CD14-positive monocyte (primary cell): Measurements from ENCODE around the gene IQSEC3. TPM values are rescaled to one million over a fixed set of nuclear protein-coding genes. Genes with fewer than 3 reads are reported as not detected.

ENCODE experiments used
- DNase-seq, 3 donors: peaks; one replicate each; pipeline ENCODE4 v3.0.0-alpha.2; 2011 to 2022
- H2AFZ ChIP-seq: 2 replicates; pipeline ENCODE4 v1.6.0; 2012; ENCODE audit warnings: mild to moderate bottlenecking, low read depth, low read length, inconsistent platforms; ENCODE audit not compliant: insufficient read depth, poor library complexity, severe bottlenecking
- H3K27ac ChIP-seq, 2 donors: 1 replicate in 1 of 2; 2 replicates in 1 of 2; pipeline ENCODE4 v1.5.1; 2012 to 2013; ENCODE audit warnings: low read length in 2 of 2, control low read depth in 1 of 2, inconsistent platforms in 1 of 2, low read depth in 1 of 2, mild to moderate bottlenecking in 1 of 2
- H3K27me3 ChIP-seq, 2 donors: one replicate each; pipeline versions ENCODE4 v1.6.0 to v1.6.1; 2011 to 2013; ENCODE audit warnings: low read length in 2 of 2; ENCODE audit not compliant: control insufficient read depth in 2 of 2, insufficient read depth in 2 of 2
- H3K36me3 ChIP-seq, 2 donors: replicated peaks in 1 of 2; 1 replicate in 1 of 2; 2 replicates in 1 of 2; pipeline versions ENCODE4 v1.5.1 to v1.6.1; 2012 to 2013; ENCODE audit warnings: low read length in 2 of 2, control low read depth in 1 of 2, inconsistent platforms in 1 of 2, mild to moderate bottlenecking in 1 of 2; ENCODE audit not compliant: insufficient read depth in 2 of 2, control insufficient read depth in 1 of 2
- H3K4me1 ChIP-seq, 2 donors: 1 replicate in 1 of 2; 2 replicates in 1 of 2; pipeline versions ENCODE4 v1.5.1 to v1.6.1; 2012 to 2013; ENCODE audit warnings: low read length in 2 of 2, control low read depth in 1 of 2, inconsistent platforms in 1 of 2, mild to moderate bottlenecking in 1 of 2, moderate library complexity in 1 of 2; ENCODE audit not compliant: insufficient read depth in 2 of 2, control insufficient read depth in 1 of 2
- H3K4me2 ChIP-seq: replicated peaks from 2 replicates; pipeline ENCODE3; 2012; ENCODE audit warnings: low read length, moderate library complexity, mild to moderate bottlenecking; ENCODE audit not compliant: poor library complexity, severe bottlenecking; ENCODE audit errors: extremely low read depth
- H3K4me3 ChIP-seq, 3 experiments: fragments of 200-600 bp in 1 of 3; sonication (generic) in 1 of 3; replicated peaks in 1 of 3; 1 replicate in 2 of 3; 2 replicates in 1 of 3; pipeline ENCODE4 v1.5.1; 2011 to 2013; ENCODE audit warnings: low read length in 3 of 3, mild to moderate bottlenecking in 3 of 3, control low read depth in 2 of 3, low read depth in 2 of 3, inconsistent platforms in 1 of 3, moderate library complexity in 1 of 3
- H3K79me2 ChIP-seq: 2 replicates; pipeline ENCODE4 v1.6.0; 2012; ENCODE audit warnings: mild to moderate bottlenecking, control low read depth, inconsistent platforms, low read length, moderate library complexity; ENCODE audit not compliant: insufficient read depth
- H3K9ac ChIP-seq: 2 replicates; pipeline ENCODE4 v1.6.0; 2017; ENCODE audit warnings: low read length, mild to moderate bottlenecking; ENCODE audit not compliant: insufficient read depth, poor library complexity, severe bottlenecking
- H3K9me3 ChIP-seq, 2 donors: replicated peaks in 1 of 2; 1 replicate in 1 of 2; 2 replicates in 1 of 2; pipeline versions ENCODE4 v1.5.1 to v1.6.1; 2012 to 2013; ENCODE audit warnings: low read length in 2 of 2, control low read depth in 1 of 2; ENCODE audit not compliant: control insufficient read depth in 1 of 2, insufficient read depth in 1 of 2
- H4K20me1 ChIP-seq: 2 replicates; pipeline ENCODE4 v1.6.0; 2012; ENCODE audit warnings: mild to moderate bottlenecking, low read length, control low read depth, moderate library complexity; ENCODE audit not compliant: insufficient read depth
- H3K27ac Mint-ChIP-seq, 7 donors: one replicate each; pipeline ENCODE4 v1.8.0; 2020; ENCODE audit warnings: mild to moderate bottlenecking in 7 of 7, mixed read lengths in 7 of 7, moderate library complexity in 6 of 7, inconsistent platforms in 2 of 7
- H3K27me3 Mint-ChIP-seq, 3 donors: one replicate each; pipeline ENCODE4 v1.8.0; 2021 to 2022; ENCODE audit warnings: low read depth in 3 of 3, mild to moderate bottlenecking in 3 of 3, mixed read lengths in 3 of 3, moderate library complexity in 3 of 3, inconsistent platforms in 1 of 3
- H3K36me3 Mint-ChIP-seq, 2 donors: one replicate each; pipeline ENCODE4 v1.8.0; 2020; ENCODE audit warnings: mixed read lengths in 2 of 2, inconsistent platforms in 1 of 2, mild to moderate bottlenecking in 1 of 2
- H3K4me1 Mint-ChIP-seq: one replicate; pipeline ENCODE4 v1.8.0; 2020; ENCODE audit warnings: mild to moderate bottlenecking, mixed read lengths
- H3K4me3 Mint-ChIP-seq, 2 donors: one replicate each; pipeline ENCODE4 v1.8.0; 2020; ENCODE audit warnings: mild to moderate bottlenecking in 2 of 2, mixed read lengths in 2 of 2, moderate library complexity in 1 of 2
- H3K9me3 Mint-ChIP-seq, 7 donors: one replicate each; pipeline ENCODE4 v1.8.0; 2020 to 2022; ENCODE audit warnings: mixed read lengths in 7 of 7, mild to moderate bottlenecking in 6 of 7, moderate library complexity in 6 of 7, inconsistent platforms in 2 of 7
- CTCF ChIP-seq: fragments of 200-600 bp; IDR thresholded peaks from one replicate; pipeline ENCODE4 v1.8.0; 2022; ENCODE audit warnings: antibody characterized with exemption, mild to moderate bottlenecking
- WGBS: methylation state at CpG from one replicate; pipeline ENCODE4 v1.1.5; 2013; ENCODE audit warnings: missing lambda C conversion rate; ENCODE audit not compliant: insufficient coverage; 5-methylcytosine and 5-hydroxymethylcytosine counted together
- intact Hi-C, 2 donors: fragments of 100-400 bp; cut with micrococcal nuclease; formaldehyde crosslinking; loops; one replicate each; pipeline versions ENCODE4 v1.15.0 to v1.15.1; 2023
- polyA plus RNA-seq, 3 donors: library from polyadenylated mRNA; depleted of rRNA in 1 of 3; unstranded in 2 of 3; stranded (reverse) in 1 of 3; fragments of 300-500 nt in 2 of 3; fragments of >200 nt in 1 of 3; fragmentation: Illumina TruSeq in 2 of 3; gene quantifications; 1 replicate in 2 of 3; 2 replicates in 1 of 3; pipeline ENCODE4 v1.2.3, GENCODE V29; 2012 to 2021

IQSEC3 gene
- polyA plus RNA-seq, 3 donors: not detected

- no peak for DNase-seq
- H3K79me2 ChIP-seq: no peaks in the 10 kb centered on the region
- H3K36me3 Mint-ChIP-seq: no peaks in the 10 kb centered on the region
- no peaks in the 10 kb centered on the region for H3K9me3 ChIP-seq
- H3K27me3 ChIP-seq: no peaks in the 10 kb centered on the region
- no peak overlapping the region for H3K27ac Mint-ChIP-seq
- no peaks in the 10 kb centered on the region for H3K9me3 Mint-ChIP-seq
- no peak overlapping the region for H2AFZ ChIP-seq
- intact Hi-C loops: no loop called here
- H3K4me1 ChIP-seq: peaks cover 4% of the 10 kb centered on the region in 2 donors
- no peak for TF ChIP-seq CTCF
- no peak overlapping the region for H3K9ac ChIP-seq
- no peak overlapping the region for H3K4me3 Mint-ChIP-seq
- peaks cover 22% of the 10 kb centered on the region for H3K4me1 Mint-ChIP-seq
- H3K27me3 Mint-ChIP-seq: peaks cover 5 to 10% (median 9%) of the 10 kb centered on the region in 3 donors
- H3K4me2 ChIP-seq: no peak overlapping the region
- H3K27ac ChIP-seq: no peak overlapping the region
- 93% methylated on average over 15 of the region's 15 CpGs for WGBS
- H3K36me3 ChIP-seq: no peaks in the 10 kb centered on the region
- no peaks in the 10 kb centered on the region for H4K20me1 ChIP-seq
- no peak overlapping the region for H3K4me3 ChIP-seq
These were observed 99.3 kb downstream of the IQSEC3 start for GRCh38 chr12:165862-166368.

GRCh38 chr12:166425-167075 lies 100.0 kb downstream of the IQSEC3 start:
- no peak for TF ChIP-seq CTCF
- H2AFZ ChIP-seq: no peak overlapping the region
- H3K79me2 ChIP-seq: no peaks in the 10 kb centered on the region
- H3K9me3 Mint-ChIP-seq: no peaks in the 10 kb centered on the region
- no peaks in the 10 kb centered on the region for H3K36me3 ChIP-seq
- intact Hi-C loops: no loop called here
- H4K20me1 ChIP-seq: no peaks in the 10 kb centered on the region
- no peak overlapping the region for H3K27ac Mint-ChIP-seq
- no peaks in the 10 kb centered on the region for H3K9me3 ChIP-seq
- H3K27ac ChIP-seq: no peak overlapping the region
- H3K4me1 ChIP-seq: peaks cover 4 to 5% of the 10 kb centered on the region in 2 donors
- no peaks in the 10 kb centered on the region for H3K27me3 ChIP-seq
- no peak overlapping the region for H3K4me3 Mint-ChIP-seq
- H3K4me1 Mint-ChIP-seq: peaks cover 23% of the 10 kb centered on the region
- peaks cover 5 to 13% (median 10%) of the 10 kb centered on the region in 3 donors for H3K27me3 Mint-ChIP-seq
- H3K4me2 ChIP-seq: no peak overlapping the region
- no peak overlapping the region for H3K4me3 ChIP-seq
- DNase-seq: no peak
- 84% methylated on average over 8 of the region's 11 CpGs for WGBS
- no peak overlapping the region for H3K9ac ChIP-seq
- no peaks in the 10 kb centered on the region for H3K36me3 Mint-ChIP-seq
